ENCODE results near the gene CADPS. TPM values are rescaled to one million over a fixed set of nuclear protein-coding genes. Genes with fewer than 3 reads are reported as not detected.

CADPS gene
- polyA plus RNA-seq, 1 donor (not counting 4 experiments of a cell fraction or from before 2014, with no cell fraction given) = not detected

- TF ChIP-seq EZH2 (IDR thresholded peaks at IDR 0.05; ENCODE audit: low read length) (no peak), CTCF (optimal IDR thresholded peaks at IDR 0.05 in 1 of 3, IDR thresholded peaks at IDR 0.05 in 1 of 3, conservative IDR thresholded peaks at IDR 0.05 in 1 of 3; ENCODE audit: extremely low read depth in 1 of 3, insufficient read depth in 2 of 3, low read length in 3 of 3) (no peak)
- no peak overlapping the region for H3K9ac ChIP-seq (ENCODE audit: control insufficient read depth, extremely low read depth, insufficient read depth, low read length)
- no peak overlapping the region for H3K4me2 ChIP-seq (ENCODE audit: control insufficient read depth, extremely low read depth, insufficient read depth, low read depth, low read length)
- no peaks in the 10 kb centered on the region for H4K20me1 ChIP-seq (ENCODE audit: control insufficient read depth, extremely low read depth, insufficient read depth, low read length)
- H3K79me2 ChIP-seq (ENCODE audit: control insufficient read depth, insufficient read depth, low read length) = no peaks in the 10 kb centered on the region
- peaks cover 98% of the 10 kb centered on the region for H3K27me3 ChIP-seq (ENCODE audit: control insufficient read depth, extremely low read depth, insufficient read depth, low read length)
- no peaks in the 10 kb centered on the region for H3K9me1 ChIP-seq (ENCODE audit: control insufficient read depth, extremely low read depth, insufficient read depth, low read length)
- dilution Hi-C loops (cut with MboI; ENCODE audit: extremely low pct_ligation_motif_present, low sequenced_read_pairs) = no loop called here
- FAIRE-seq = no peak
- no peaks in the 10 kb centered on the region for H3K9me3 ChIP-seq (ENCODE audit: control insufficient read depth, low read depth, low read length)
- no peaks in the 10 kb centered on the region for H3K4me1 ChIP-seq (ENCODE audit: control insufficient read depth, extremely low read depth, insufficient read depth, low read length)
- DNase-seq (ENCODE audit: low read depth, low spot score) = no peak
- no peak overlapping the region for H3K27ac ChIP-seq (ENCODE audit: control insufficient read depth, insufficient read depth, low read length)
- H3K4me3 ChIP-seq (ENCODE audit: control insufficient read depth in 2 of 3, extremely low read depth in 1 of 3, insufficient read depth in 2 of 3, low read depth in 1 of 3, low read length in 3 of 3) = no peak overlapping the region
- no peak overlapping the region for H2AFZ ChIP-seq (ENCODE audit: control insufficient read depth, low read length)
- no peaks in the 10 kb centered on the region for H3K36me3 ChIP-seq (ENCODE audit: control insufficient read depth in 2 of 2, extremely low read depth in 1 of 2, insufficient read depth in 2 of 2, low read length in 2 of 2)
These were observed 498.8 kb downstream of the CADPS start for GRCh38 chr3:62376454-62376720.

GRCh38 chr3:62375655-62376453 is 499.4 kb downstream of the CADPS start:
- no peak overlapping the region for H3K4me2 ChIP-seq (ENCODE audit: control insufficient read depth, extremely low read depth, insufficient read depth, low read depth, low read length)
- no peaks in the 10 kb centered on the region for H3K9me1 ChIP-seq (ENCODE audit: control insufficient read depth, extremely low read depth, insufficient read depth, low read length)
- H3K4me3 ChIP-seq (ENCODE audit: control insufficient read depth in 2 of 3, extremely low read depth in 1 of 3, insufficient read depth in 2 of 3, low read depth in 1 of 3, low read length in 3 of 3) = no peak overlapping the region
- H3K27me3 ChIP-seq (ENCODE audit: control insufficient read depth, extremely low read depth, insufficient read depth, low read length) = peaks cover 98% of the 10 kb centered on the region
- TF ChIP-seq EZH2 (IDR thresholded peaks at IDR 0.05; ENCODE audit: low read length) (no peak), CTCF (optimal IDR thresholded peaks at IDR 0.05 in 1 of 3, IDR thresholded peaks at IDR 0.05 in 1 of 3, conservative IDR thresholded peaks at IDR 0.05 in 1 of 3; ENCODE audit: extremely low read depth in 1 of 3, insufficient read depth in 2 of 3, low read length in 3 of 3) (no peak)
- H3K27ac ChIP-seq (ENCODE audit: control insufficient read depth, insufficient read depth, low read length) = no peak overlapping the region
- H3K9ac ChIP-seq (ENCODE audit: control insufficient read depth, extremely low read depth, insufficient read depth, low read length) = no peak overlapping the region
- no peaks in the 10 kb centered on the region for H3K79me2 ChIP-seq (ENCODE audit: control insufficient read depth, insufficient read depth, low read length)
- peaks cover 4% of the 10 kb centered on the region for H4K20me1 ChIP-seq (ENCODE audit: control insufficient read depth, extremely low read depth, insufficient read depth, low read length)
- H3K9me3 ChIP-seq (ENCODE audit: control insufficient read depth, low read depth, low read length) = no peaks in the 10 kb centered on the region
- no peaks in the 10 kb centered on the region for H3K4me1 ChIP-seq (ENCODE audit: control insufficient read depth, extremely low read depth, insufficient read depth, low read length)
- dilution Hi-C loops (cut with MboI; ENCODE audit: extremely low pct_ligation_motif_present, low sequenced_read_pairs) = no loop called here
- FAIRE-seq = no peak
- H2AFZ ChIP-seq (ENCODE audit: control insufficient read depth, low read length) = no peak overlapping the region
- H3K36me3 ChIP-seq (ENCODE audit: control insufficient read depth in 2 of 2, extremely low read depth in 1 of 2, insufficient read depth in 2 of 2, low read length in 2 of 2) = no peaks in the 10 kb centered on the region
- DNase-seq (ENCODE audit: low read depth, low spot score) = no peak
